DOHH2 (cell line): ENCODE measurements around the gene TBL1X.

Experiments
- EZH2phosphoT487 ChIP-seq: fragments of 200-600 bp; sonication (generic); IDR thresholded peaks from 2 replicates; pipeline ENCODE4 v1.6.1; 2017; ENCODE audit warnings: borderline replicate concordance, mild to moderate bottlenecking, antibody characterized with exemption, low read length, moderate library complexity, mixed read lengths
- TF ChIP-seq, protein P1 (sequence below): fragments of 200-600 bp; sonication (generic); IDR thresholded peaks from one replicate; pipeline ENCODE4 v1.5.1; 2014; ENCODE audit warnings: antibody characterized with exemption, mild to moderate bottlenecking, low read depth, low read length; ENCODE audit not compliant: poor library complexity, severe bottlenecking

DNA sequence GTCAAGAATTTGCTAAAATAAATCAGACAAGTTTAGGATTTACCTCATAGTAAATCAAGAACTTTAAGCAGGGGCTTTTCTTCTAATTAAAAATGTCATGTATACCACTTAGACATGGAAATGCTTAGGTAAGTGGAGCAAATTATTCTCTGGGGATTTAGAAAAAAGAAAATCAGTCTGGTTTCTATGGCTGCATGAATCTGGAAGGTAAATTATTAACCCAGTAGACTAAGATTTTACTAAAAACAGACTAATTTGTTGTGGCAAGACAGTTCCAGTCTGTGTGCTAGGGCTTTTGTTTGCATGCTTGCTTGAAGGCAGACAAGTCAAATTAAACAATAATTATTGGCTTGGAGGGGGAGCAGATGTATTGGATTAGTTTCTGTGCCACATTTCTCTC lies 140.6 kb downstream of the TBL1X start:
- TF ChIP-seq, protein P1, sequence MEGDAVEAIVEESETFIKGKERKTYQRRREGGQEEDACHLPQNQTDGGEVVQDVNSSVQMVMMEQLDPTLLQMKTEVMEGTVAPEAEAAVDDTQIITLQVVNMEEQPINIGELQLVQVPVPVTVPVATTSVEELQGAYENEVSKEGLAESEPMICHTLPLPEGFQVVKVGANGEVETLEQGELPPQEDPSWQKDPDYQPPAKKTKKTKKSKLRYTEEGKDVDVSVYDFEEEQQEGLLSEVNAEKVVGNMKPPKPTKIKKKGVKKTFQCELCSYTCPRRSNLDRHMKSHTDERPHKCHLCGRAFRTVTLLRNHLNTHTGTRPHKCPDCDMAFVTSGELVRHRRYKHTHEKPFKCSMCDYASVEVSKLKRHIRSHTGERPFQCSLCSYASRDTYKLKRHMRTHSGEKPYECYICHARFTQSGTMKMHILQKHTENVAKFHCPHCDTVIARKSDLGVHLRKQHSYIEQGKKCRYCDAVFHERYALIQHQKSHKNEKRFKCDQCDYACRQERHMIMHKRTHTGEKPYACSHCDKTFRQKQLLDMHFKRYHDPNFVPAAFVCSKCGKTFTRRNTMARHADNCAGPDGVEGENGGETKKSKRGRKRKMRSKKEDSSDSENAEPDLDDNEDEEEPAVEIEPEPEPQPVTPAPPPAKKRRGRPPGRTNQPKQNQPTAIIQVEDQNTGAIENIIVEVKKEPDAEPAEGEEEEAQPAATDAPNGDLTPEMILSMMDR, result no peak
- TF ChIP-seq EZH2phosphoT487, result no peak
